DOHH2 (cell line): ENCODE results near the gene FAM168B.

Experiments used
- H3F3A ChIP-seq: fragments of 200-600 bp; sonication (generic), shearing (Covaris generic); 2 replicates; pipeline ENCODE4 v1.6.0; 2016; ENCODE audit warnings: antibody characterized with exemption, mild to moderate bottlenecking; ENCODE audit not compliant: control insufficient read depth, insufficient read depth
- H3K27ac ChIP-seq: fragments of 200-600 bp; sonication (generic); 2 replicates; pipeline ENCODE4 v1.5.1; 2014; ENCODE audit warnings: low read depth, mild to moderate bottlenecking, low read length, moderate library complexity
- H3K27me3 ChIP-seq: fragments of 200-600 bp; sonication (generic); 2 replicates; pipeline ENCODE4 v1.6.1; 2014; ENCODE audit warnings: mild to moderate bottlenecking, low read length, mixed read lengths; ENCODE audit not compliant: control insufficient read depth
- H3K36me3 ChIP-seq: fragments of 200-600 bp; sonication (generic); 2 replicates; pipeline ENCODE4 v1.6.1; 2014; ENCODE audit warnings: mild to moderate bottlenecking, low read length, moderate library complexity, mixed read lengths; ENCODE audit not compliant: control insufficient read depth
- H3K4me1 ChIP-seq: fragments of 200-600 bp; sonication (generic); 2 replicates; pipeline ENCODE4 v1.6.1; 2014; ENCODE audit warnings: mild to moderate bottlenecking, low read length, mixed read lengths; ENCODE audit not compliant: control insufficient read depth
- H3K4me2 ChIP-seq: fragments of 200-600 bp; sonication (generic); 2 replicates; pipeline ENCODE4 v1.6.0; 2014; ENCODE audit warnings: mild to moderate bottlenecking, low read length, moderate library complexity
- H3K4me3 ChIP-seq: fragments of 200-600 bp; sonication (generic); 2 replicates; pipeline ENCODE4 v1.5.1; 2014; ENCODE audit warnings: mild to moderate bottlenecking, low read length, mixed read lengths
- H3K79me2 ChIP-seq: fragments of 200-600 bp; sonication (generic); 2 replicates; pipeline ENCODE4 v1.6.1; 2014; ENCODE audit warnings: mild to moderate bottlenecking, low read length, mixed read lengths; ENCODE audit not compliant: control insufficient read depth
- H3K9me2 ChIP-seq: fragments of 200-600 bp; sonication (generic); replicated peaks from 2 replicates; pipeline ENCODE4 v1.6.1; 2014; ENCODE audit warnings: mild to moderate bottlenecking, low read length, mixed read lengths; ENCODE audit not compliant: control insufficient read depth
- H3K9me3 ChIP-seq: fragments of 200-600 bp; sonication (generic); 2 replicates; pipeline ENCODE4 v1.6.1; 2014; ENCODE audit warnings: antibody characterized with exemption, low read length, mixed read lengths; ENCODE audit not compliant: control insufficient read depth, insufficient read depth
- H4K20me1 ChIP-seq: fragments of 200-600 bp; sonication (generic); 2 replicates; pipeline ENCODE4 v1.6.0; 2014; ENCODE audit warnings: low read depth, mild to moderate bottlenecking, antibody characterized with exemption, low read length, moderate library complexity; ENCODE audit not compliant: control insufficient read depth, insufficient read depth
- CTCF ChIP-seq: fragments of 200-600 bp; sonication (generic); IDR thresholded peaks from one replicate; pipeline ENCODE4 v1.5.1; 2014; ENCODE audit warnings: antibody characterized with exemption, mild to moderate bottlenecking, low read depth, low read length; ENCODE audit not compliant: poor library complexity, severe bottlenecking
- EZH2phosphoT487 ChIP-seq: fragments of 200-600 bp; sonication (generic); IDR thresholded peaks from 2 replicates; pipeline ENCODE4 v1.6.1; 2017; ENCODE audit warnings: borderline replicate concordance, mild to moderate bottlenecking, antibody characterized with exemption, low read length, moderate library complexity, mixed read lengths

The FAM168B gene

DNA sequence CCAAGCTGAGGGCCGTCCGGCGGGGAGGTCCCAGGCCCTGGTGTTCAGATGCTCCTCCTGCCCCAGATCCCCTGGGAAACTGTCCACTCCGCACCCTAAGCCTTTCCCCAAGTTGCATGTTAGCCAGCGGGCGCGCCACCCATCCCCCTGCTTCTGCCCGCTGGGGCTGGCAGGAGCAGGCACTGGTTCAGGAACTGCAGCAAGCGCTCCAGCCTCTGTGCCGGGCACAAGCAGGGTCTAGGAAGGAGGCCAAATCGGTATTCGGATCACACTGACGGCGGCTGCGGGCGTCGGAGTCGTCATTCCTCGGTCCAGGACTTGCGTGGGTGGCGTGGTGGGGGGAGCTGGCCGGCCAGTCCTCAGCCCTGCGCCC is 53.7 kb downstream of the FAM168B start:
- no peaks in the 10 kb centered on the region for H3K4me1 ChIP-seq
- TF ChIP-seq CTCF (no peak), EZH2phosphoT487 (no peak)

DNA sequence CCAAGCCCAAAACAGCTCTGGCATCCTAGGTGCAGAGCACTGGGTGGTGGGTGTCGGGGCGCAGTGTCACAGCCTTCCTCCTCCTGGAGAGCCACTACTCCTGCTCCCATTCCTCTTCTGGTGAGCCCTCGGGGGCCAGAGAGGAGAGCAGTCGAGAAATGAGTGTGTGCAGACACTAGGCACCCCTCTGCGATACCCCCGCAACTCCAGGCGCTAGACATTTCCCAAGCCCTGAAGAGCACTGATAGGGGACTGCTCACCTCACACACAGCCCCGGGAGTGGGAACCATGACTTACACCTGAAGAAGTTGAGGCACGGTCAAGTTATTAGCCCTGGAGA is 54.2 kb downstream of the FAM168B start:
- no peaks in the 10 kb centered on the region for H3K27me3 ChIP-seq
- H3K36me3 ChIP-seq: no peaks in the 10 kb centered on the region
- no peaks in the 10 kb centered on the region for H3K4me1 ChIP-seq
- no peaks in the 10 kb centered on the region for H3K9me2 ChIP-seq
- H3K4me3 ChIP-seq: no peak overlapping the region
- H3K27ac ChIP-seq: no peak overlapping the region
- no peak overlapping the region for H3K4me2 ChIP-seq
- H3K79me2 ChIP-seq: no peaks in the 10 kb centered on the region
- H3F3A ChIP-seq: no peaks in the 10 kb centered on the region
- H3K9me3 ChIP-seq: no peaks in the 10 kb centered on the region
- no peaks in the 10 kb centered on the region for H4K20me1 ChIP-seq
- no peak for TF ChIP-seq CTCF

More for the DNA sequence above, 53.7 kb downstream of the FAM168B start:
- H3F3A ChIP-seq: no peaks in the 10 kb centered on the region
- H3K9me2 ChIP-seq: no peaks in the 10 kb centered on the region
- no peaks in the 10 kb centered on the region for H3K36me3 ChIP-seq
- H3K4me3 ChIP-seq: no peak overlapping the region
- H3K79me2 ChIP-seq: no peaks in the 10 kb centered on the region
- H3K27me3 ChIP-seq: no peaks in the 10 kb centered on the region
- no peak overlapping the region for H3K27ac ChIP-seq
- no peaks in the 10 kb centered on the region for H3K9me3 ChIP-seq
- no peaks in the 10 kb centered on the region for H4K20me1 ChIP-seq
- H3K4me2 ChIP-seq: no peak overlapping the region

DNA sequence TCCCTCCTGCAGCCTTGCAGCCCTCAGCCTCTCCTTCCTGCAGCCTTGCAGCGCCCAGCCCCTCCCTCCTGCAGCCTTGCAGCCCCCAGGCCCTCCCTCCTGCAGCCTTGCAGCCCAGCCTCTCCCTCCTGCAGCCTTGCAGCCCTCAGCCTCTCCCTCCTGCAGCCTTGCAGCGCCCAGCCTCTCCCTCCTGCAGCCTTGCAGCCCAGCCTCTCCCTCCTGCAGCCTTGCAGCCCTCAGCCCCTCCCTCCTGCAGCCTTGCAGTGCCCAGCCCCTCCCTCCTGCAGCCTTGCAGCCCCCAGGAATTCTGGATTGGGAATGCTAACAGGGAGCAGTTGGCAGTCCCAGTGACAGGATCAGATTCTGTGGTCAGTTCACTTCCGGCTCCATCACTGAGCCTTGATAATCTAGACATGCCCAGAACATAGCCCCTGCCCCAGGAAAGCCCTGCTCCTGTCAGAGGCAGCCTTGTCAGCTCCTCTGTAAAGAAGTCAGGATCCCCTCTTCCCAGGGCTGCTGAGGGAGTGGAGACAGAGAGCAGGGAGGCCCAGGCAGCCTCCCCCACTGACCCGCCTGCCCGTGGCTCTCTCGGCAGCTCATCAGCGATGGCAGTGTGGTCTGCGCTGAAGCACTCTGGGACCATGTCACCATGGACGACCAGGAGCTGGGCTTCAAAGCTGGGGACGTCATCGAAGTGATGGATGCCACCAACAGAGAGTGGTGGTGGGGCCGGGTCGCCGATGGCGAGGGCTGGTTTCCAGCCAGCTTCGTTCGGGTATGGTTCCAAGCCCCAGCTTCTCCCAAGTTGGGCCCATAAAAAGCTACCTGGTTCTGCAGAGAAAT is 54.8 kb downstream of the FAM168B start:
- TF ChIP-seq EZH2phosphoT487 (no peak), CTCF (no peak)
- Histone ChIP-seq H3K79me2 (no peaks in the 10 kb centered on the region), H3K9me2 (no peaks in the 10 kb centered on the region), H3K36me3 (no peaks in the 10 kb centered on the region), H3K27me3 (no peaks in the 10 kb centered on the region), H3K27ac (no peak overlapping the region), H4K20me1 (no peaks in the 10 kb centered on the region), H3F3A (no peaks in the 10 kb centered on the region), H3K9me3 (no peaks in the 10 kb centered on the region), H3K4me2 (no peak overlapping the region), H3K4me3 (no peak overlapping the region), H3K4me1 (no peaks in the 10 kb centered on the region)
